ENCODE data around the gene ATP2B3.

- TF ChIP-seq CTCF (IDR thresholded peaks at IDR 0.05) (no peak), POLR2AphosphoS5 (IDR thresholded peaks at IDR 0.05; ENCODE audit: insufficient read depth in 1 of 2, low read depth in 1 of 2) (no peak)
These were observed 89.1 kb downstream of the ATP2B3 start for GRCh38 chrX:153606503-153606902.
